ENCODE measurements around the gene RXRA. TPM values are rescaled to one million over a fixed set of nuclear protein-coding genes. Genes with fewer than 3 reads are reported as not detected.

The RXRA gene
- total and polyA plus RNA-seq, 2 donors (not counting 1 experiment from before 2014, with no cell fraction given), result 2.6 to 6.8 TPM

DNA sequence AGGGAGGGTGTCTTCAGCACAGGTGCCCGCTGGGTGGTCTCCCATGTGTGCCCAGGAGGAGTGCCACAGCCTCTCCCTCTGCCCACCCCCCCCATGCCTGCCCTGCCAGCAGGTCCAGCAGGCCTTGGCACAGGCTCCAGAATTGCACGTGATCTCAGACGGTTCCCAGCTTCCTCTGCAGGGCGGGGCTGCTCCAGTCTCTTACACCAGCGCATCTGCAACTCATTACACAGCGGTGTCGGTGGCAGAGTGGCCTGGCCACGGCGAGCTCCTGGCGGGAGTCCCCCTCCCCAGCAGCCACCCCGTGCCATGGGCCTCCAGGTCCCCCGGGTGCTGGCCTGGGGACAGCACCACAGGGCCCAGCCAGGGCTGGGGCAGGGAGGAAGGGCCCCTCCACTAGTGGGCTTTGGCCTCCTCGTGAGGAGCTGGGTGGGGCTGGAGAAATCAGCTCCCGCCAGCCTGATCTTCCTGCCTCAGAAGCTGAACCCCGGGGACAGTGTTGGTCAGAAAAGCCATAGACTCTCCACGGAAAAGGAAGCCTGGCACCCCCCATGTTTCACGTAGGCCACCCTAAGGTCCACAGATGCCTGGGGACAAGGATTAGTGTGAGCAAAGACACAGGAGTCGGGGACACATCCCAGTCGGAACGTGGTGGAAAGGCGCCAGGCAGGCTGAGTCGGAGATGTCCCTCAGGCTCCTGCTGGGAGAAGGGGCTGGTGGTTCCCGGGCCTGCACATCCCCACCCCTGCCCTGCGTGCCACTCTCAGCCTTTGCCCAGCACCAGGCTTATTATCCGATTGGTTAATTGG is 40.2 kb downstream of the RXRA start:
- H3K9ac ChIP-seq (ENCODE audit: low read length), result no peak overlapping the region
- H3K79me2 ChIP-seq (ENCODE audit: control insufficient read depth, insufficient read depth, low read length), result peaks cover 13% of the 10 kb centered on the region
- no peaks in the 10 kb centered on the region for H3K36me3 ChIP-seq (replicated peaks in 1 of 2; ENCODE audit: control extremely low read depth in 1 of 2, control insufficient read depth in 1 of 2, extremely low read depth in 1 of 2, insufficient read depth in 2 of 2, low read length in 1 of 2)
- Mint-ChIP-seq H3K27ac (no peak overlapping the region), H3K9me3 (ENCODE audit: insufficient read depth) (no peaks in the 10 kb centered on the region), H3K4me1 (peaks cover 2% of the 10 kb centered on the region), H3K4me3 (no peak overlapping the region), H3K27me3 (no peaks in the 10 kb centered on the region)
- no peak overlapping the region for H3K4me3 ChIP-seq (ENCODE audit: control extremely low read depth in 1 of 5, extremely low read depth in 1 of 5, insufficient read depth in 1 of 5, low read depth in 2 of 5, low read length in 4 of 5)
- no peak overlapping the region for H2AFZ ChIP-seq (ENCODE audit: insufficient read depth, low read depth, low read length, poor library complexity, severe bottlenecking)
- H3K9me3 ChIP-seq (ENCODE audit: control extremely low read depth in 1 of 3, control insufficient read depth in 2 of 3, insufficient read depth in 1 of 3, low read length in 2 of 3), result no peaks in the 10 kb centered on the region
- 51% methylated on average over 21 of the region's 25 CpGs for WGBS (ENCODE audit: insufficient coverage)
- DNase-seq (no peak), ATAC-seq (ENCODE audit: low read depth) (no peak)
- ChIA-PET POLR2A (no interaction called here), CTCF (no interaction called here)
- H3K27me3 ChIP-seq (replicated peaks in 1 of 4; ENCODE audit: control extremely low read depth in 1 of 4, control insufficient read depth in 3 of 4, insufficient read depth in 4 of 4, low read length in 3 of 4), result no peaks in the 10 kb centered on the region
- no peak for TF ChIP-seq EZH2 (IDR thresholded peaks at IDR 0.05; ENCODE audit: borderline replicate concordance, insufficient read depth, low read depth, low read length, poor library complexity, severe bottlenecking)
- TF ChIP-seq, protein P1, sequence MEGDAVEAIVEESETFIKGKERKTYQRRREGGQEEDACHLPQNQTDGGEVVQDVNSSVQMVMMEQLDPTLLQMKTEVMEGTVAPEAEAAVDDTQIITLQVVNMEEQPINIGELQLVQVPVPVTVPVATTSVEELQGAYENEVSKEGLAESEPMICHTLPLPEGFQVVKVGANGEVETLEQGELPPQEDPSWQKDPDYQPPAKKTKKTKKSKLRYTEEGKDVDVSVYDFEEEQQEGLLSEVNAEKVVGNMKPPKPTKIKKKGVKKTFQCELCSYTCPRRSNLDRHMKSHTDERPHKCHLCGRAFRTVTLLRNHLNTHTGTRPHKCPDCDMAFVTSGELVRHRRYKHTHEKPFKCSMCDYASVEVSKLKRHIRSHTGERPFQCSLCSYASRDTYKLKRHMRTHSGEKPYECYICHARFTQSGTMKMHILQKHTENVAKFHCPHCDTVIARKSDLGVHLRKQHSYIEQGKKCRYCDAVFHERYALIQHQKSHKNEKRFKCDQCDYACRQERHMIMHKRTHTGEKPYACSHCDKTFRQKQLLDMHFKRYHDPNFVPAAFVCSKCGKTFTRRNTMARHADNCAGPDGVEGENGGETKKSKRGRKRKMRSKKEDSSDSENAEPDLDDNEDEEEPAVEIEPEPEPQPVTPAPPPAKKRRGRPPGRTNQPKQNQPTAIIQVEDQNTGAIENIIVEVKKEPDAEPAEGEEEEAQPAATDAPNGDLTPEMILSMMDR (IDR thresholded peaks at IDR 0.05), result no peak
- no peak overlapping the region for H3K4me2 ChIP-seq (replicated peaks; ENCODE audit: low read depth, low read length, poor library complexity, severe bottlenecking)
- H3K4me1 ChIP-seq (ENCODE audit: control insufficient read depth in 2 of 2, insufficient read depth in 2 of 2, low read length in 2 of 2), result peaks cover 4 to 6% of the 10 kb centered on the region in 2 donors
- no peak overlapping the region for H3K27ac ChIP-seq (ENCODE audit: low read length in 2 of 2)
- H4K20me1 ChIP-seq (ENCODE audit: control insufficient read depth, insufficient read depth, low read length, poor library complexity, severe bottlenecking), result no peaks in the 10 kb centered on the region
- intact Hi-C loops (cut with micrococcal nuclease), result no loop called here

DNA sequence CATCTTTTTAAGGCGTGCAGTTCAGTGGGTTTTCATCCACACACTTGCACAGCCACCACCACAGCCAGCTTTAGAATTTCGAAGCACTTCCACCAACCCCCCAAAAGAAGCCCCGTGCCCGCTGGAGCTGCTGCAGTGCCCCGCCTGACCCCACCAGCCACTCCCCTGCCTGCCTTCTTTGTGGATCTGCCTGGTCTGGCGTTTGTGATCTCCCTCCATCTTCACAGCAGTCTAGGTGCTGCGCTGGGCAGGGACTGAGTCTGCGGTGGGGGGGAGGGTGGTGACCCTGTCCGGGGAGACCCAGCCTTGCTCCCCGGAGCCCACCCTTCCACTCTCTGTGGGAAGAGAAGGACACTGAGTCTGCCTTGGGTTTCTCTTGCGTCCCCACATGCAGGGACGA is 40.8 kb downstream of the RXRA start:
- no peak for DNase-seq
- Histone ChIP-seq H3K27me3 (replicated peaks in 1 of 4; ENCODE audit: control extremely low read depth in 1 of 4, control insufficient read depth in 3 of 4, insufficient read depth in 4 of 4, low read length in 3 of 4) (no peaks in the 10 kb centered on the region), H3K36me3 (replicated peaks in 1 of 2; ENCODE audit: control extremely low read depth in 1 of 2, control insufficient read depth in 1 of 2, extremely low read depth in 1 of 2, insufficient read depth in 2 of 2, low read length in 1 of 2) (no peaks in the 10 kb centered on the region), H3K9me3 (ENCODE audit: control extremely low read depth in 1 of 3, control insufficient read depth in 2 of 3, insufficient read depth in 1 of 3, low read length in 2 of 3) (no peaks in the 10 kb centered on the region), H3K9ac (ENCODE audit: low read length) (no peak overlapping the region), H4K20me1 (ENCODE audit: control insufficient read depth, insufficient read depth, low read length, poor library complexity, severe bottlenecking) (no peaks in the 10 kb centered on the region), H3K4me2 (replicated peaks; ENCODE audit: low read depth, low read length, poor library complexity, severe bottlenecking) (no peak overlapping the region), H2AFZ (ENCODE audit: insufficient read depth, low read depth, low read length, poor library complexity, severe bottlenecking) (no peak overlapping the region), H3K27ac (ENCODE audit: low read length in 2 of 2) (no peak overlapping the region), H3K4me1 (ENCODE audit: control insufficient read depth in 2 of 2, insufficient read depth in 2 of 2, low read length in 2 of 2) (peaks cover 4 to 6% of the 10 kb centered on the region in 2 donors), H3K4me3 (ENCODE audit: control extremely low read depth in 1 of 5, extremely low read depth in 1 of 5, insufficient read depth in 1 of 5, low read depth in 2 of 5, low read length in 4 of 5) (no peak overlapping the region), H3K79me2 (ENCODE audit: control insufficient read depth, insufficient read depth, low read length) (peaks cover 13% of the 10 kb centered on the region)
- intact Hi-C loops (cut with micrococcal nuclease), result no loop called here
- 92% methylated on average over 7 of the region's 12 CpGs for WGBS (ENCODE audit: insufficient coverage)
- no peak for TF ChIP-seq EZH2 (IDR thresholded peaks at IDR 0.05; ENCODE audit: borderline replicate concordance, insufficient read depth, low read depth, low read length, poor library complexity, severe bottlenecking)
- TF ChIP-seq, protein P1 (IDR thresholded peaks at IDR 0.05), result no peak
- Mint-ChIP-seq H3K4me1 (peaks cover 2% of the 10 kb centered on the region), H3K4me3 (no peak overlapping the region), H3K9me3 (ENCODE audit: insufficient read depth) (no peaks in the 10 kb centered on the region), H3K27ac (no peak overlapping the region), H3K27me3 (no peaks in the 10 kb centered on the region)
- no peak for ATAC-seq (ENCODE audit: low read depth)
- ChIA-PET POLR2A (no interaction called here), CTCF (no interaction called here)
